ENCODE measurements around the gene LHFPL6.

The LHFPL6 gene

DNA sequence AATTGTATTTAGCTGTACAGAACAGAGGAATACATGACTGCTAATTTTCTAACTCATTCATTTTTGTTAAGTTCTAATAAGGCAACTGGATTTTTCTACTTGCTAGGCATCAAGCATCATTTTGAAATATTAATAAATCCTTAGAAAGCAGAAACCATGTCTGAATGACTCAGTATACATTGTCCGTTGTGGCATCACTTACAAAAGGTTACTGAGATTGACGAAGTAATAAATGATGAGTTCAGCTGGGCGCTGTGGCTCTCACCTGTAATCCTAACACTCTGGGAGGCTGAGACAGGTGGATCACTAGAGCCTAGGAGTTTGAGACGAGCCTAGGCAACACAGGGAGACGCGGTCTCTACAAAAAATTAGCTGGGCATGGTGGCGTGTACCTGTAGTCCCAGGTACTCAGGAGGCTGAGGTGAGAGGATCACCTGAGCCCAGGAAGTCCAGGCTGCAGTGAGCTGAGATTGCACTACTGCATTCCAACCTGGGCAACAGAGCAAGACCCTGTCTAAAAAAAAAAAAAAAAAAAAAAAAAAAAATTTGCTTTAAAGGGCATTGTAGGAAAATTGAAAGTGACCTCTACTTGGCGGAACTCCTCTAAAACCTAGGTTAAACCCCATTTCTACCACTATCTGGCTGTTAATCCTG is 36.6 kb downstream of the LHFPL6 start:
- DNase-seq (ENCODE audit: low read depth), result no peak
- H3K4me3 ChIP-seq (ENCODE audit: low read depth, low read length), result no peak overlapping the region
- TF ChIP-seq, protein P1, sequence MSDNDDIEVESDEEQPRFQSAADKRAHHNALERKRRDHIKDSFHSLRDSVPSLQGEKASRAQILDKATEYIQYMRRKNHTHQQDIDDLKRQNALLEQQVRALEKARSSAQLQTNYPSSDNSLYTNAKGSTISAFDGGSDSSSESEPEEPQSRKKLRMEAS (IDR thresholded peaks at IDR 0.05; ENCODE audit: low read depth, low read length), result no peak
- no peak for TF ChIP-seq POLR2A (IDR thresholded peaks at IDR 0.05; ENCODE audit: extremely low read depth, insufficient read length)
- TF ChIP-seq CTCF (IDR thresholded peaks at IDR 0.05; ENCODE audit: low read depth, low read length), result no peak
- no peak for TF ChIP-seq MYC (IDR thresholded peaks at IDR 0.05; ENCODE audit: low read depth, low read length)

DNA sequence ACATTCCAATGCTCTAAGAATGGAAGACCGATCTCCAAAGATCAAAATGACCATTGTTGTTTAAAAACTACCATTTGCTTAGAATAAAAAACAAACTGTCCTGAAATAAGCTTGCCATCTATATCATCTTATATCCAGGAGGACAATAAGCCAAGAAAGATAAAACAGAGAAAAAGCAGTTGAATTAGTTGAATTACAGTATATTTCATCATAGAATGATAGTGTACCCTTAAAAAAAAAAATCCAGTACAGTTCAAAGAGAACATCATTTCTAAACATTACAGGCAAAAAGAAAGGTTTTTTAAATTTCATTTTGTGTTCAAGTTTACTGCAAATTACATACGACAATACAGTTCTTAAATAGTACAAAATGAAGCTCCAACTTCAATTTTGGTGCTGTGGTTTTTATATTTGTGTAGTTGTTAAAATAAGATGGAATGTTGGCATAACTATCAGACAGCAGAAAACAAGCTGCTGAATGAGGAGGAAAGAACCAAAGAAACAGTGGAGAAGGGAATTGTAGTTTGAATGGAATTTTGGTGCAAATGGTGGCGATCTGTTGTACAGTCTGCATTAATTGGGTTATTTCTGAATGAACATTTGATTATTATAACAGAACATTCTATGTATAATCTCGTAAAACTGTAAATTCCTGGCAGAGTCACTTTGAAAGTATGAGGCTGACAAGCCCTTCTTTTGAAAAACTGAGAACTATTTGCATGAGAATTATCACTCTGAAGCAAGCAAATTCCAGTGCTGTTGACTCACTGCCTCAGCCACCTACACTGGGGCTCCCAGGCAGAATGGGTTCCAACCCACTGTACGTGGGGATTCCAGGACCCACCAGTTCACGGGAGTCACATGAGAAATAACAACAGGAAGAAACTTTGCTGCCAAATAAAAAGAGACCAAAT is 37.7 kb downstream of the LHFPL6 start:
- TF ChIP-seq POLR2A (IDR thresholded peaks at IDR 0.05; ENCODE audit: extremely low read depth, insufficient read length) (no peak), MYC (IDR thresholded peaks at IDR 0.05; ENCODE audit: low read depth, low read length) (no peak), CTCF (IDR thresholded peaks at IDR 0.05; ENCODE audit: low read depth, low read length) (no peak)
- TF ChIP-seq, protein P1 (IDR thresholded peaks at IDR 0.05; ENCODE audit: low read depth, low read length), result no peak
- no peak for DNase-seq (ENCODE audit: low read depth)
- no peak overlapping the region for H3K4me3 ChIP-seq (ENCODE audit: low read depth, low read length)

GRCh38 chr13:39563470-39563735 is 39.6 kb downstream of the LHFPL6 start:
- no peak overlapping the region for H3K4me3 ChIP-seq (ENCODE audit: low read depth, low read length)
- no peak for TF ChIP-seq CTCF (IDR thresholded peaks at IDR 0.05; ENCODE audit: low read depth, low read length)
- TF ChIP-seq, protein P1 (IDR thresholded peaks at IDR 0.05; ENCODE audit: low read depth, low read length), result no peak
- TF ChIP-seq POLR2A (IDR thresholded peaks at IDR 0.05; ENCODE audit: extremely low read depth, insufficient read length), result no peak
- TF ChIP-seq MYC (IDR thresholded peaks at IDR 0.05; ENCODE audit: low read depth, low read length), result no peak
- DNase-seq (ENCODE audit: low read depth), result no peak

- no peak for DNase-seq (ENCODE audit: low read depth)
- TF ChIP-seq MYC (IDR thresholded peaks at IDR 0.05; ENCODE audit: low read depth, low read length) (no peak), CTCF (IDR thresholded peaks at IDR 0.05; ENCODE audit: low read depth, low read length) (no peak), POLR2A (IDR thresholded peaks at IDR 0.05; ENCODE audit: extremely low read depth, insufficient read length) (no peak)
- TF ChIP-seq, protein P1 (IDR thresholded peaks at IDR 0.05; ENCODE audit: low read depth, low read length), result no peak
- H3K4me3 ChIP-seq (ENCODE audit: low read depth, low read length), result no peak overlapping the region
Measured at GRCh38 chr13:39561971-39562370, 41.0 kb downstream of the LHFPL6 start.

GRCh38 chr13:39559847-39560246 is 43.1 kb downstream of the LHFPL6 start:
- no peak overlapping the region for H3K4me3 ChIP-seq (ENCODE audit: low read depth, low read length)
- TF ChIP-seq CTCF (IDR thresholded peaks at IDR 0.05; ENCODE audit: low read depth, low read length) (no peak), POLR2A (IDR thresholded peaks at IDR 0.05; ENCODE audit: extremely low read depth, insufficient read length) (no peak), MYC (IDR thresholded peaks at IDR 0.05; ENCODE audit: low read depth, low read length) (no peak)
- TF ChIP-seq, protein P1 (IDR thresholded peaks at IDR 0.05; ENCODE audit: low read depth, low read length), result no peak
- DNase-seq (ENCODE audit: low read depth), result no peak
